NCI-H1930 (cell line): Measurements from ENCODE around the gene MMP13.
"Not testable (repeated sequence)": the region's sequence is repeated elsewhere in the genome, so short reads cannot be mapped to it uniquely, and the experiment has no call there.

Source experiments
- DNase-seq, 2 experiments: peaks; one replicate each; lab custom pipeline; 2025; lab: John Stamatoyannopoulos, UW

MMP13 gene

DNA sequence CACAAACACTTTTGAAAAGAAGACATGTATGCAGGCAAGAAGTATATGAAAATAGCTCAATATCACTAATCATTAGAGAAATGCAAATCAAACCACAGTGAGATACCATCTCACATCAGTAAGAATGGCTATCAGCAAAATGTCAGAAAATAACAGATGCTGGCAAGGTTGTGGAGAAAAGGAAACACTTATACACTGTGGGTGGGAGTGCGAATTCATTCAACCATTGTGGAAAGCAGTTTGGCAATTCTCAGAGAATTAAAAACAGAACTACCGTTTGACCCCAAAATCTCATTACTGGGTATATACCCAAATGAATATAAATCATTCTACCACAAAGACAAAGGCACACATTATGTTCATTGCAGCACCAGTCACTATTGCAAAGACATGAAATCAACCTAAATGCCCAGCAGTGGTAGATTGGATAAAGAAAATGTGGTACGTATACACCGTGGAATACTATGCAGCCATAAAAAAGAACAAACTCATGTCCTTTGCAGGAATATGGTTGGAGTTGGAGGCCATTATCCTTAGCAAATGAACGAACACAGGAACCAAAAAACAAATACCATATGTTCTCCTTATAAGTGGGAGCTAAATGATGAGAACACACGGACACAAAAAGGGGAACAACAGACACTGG lies 18.5 kb downstream of the MMP13 start:
- DNase-seq = no peak

DNA sequence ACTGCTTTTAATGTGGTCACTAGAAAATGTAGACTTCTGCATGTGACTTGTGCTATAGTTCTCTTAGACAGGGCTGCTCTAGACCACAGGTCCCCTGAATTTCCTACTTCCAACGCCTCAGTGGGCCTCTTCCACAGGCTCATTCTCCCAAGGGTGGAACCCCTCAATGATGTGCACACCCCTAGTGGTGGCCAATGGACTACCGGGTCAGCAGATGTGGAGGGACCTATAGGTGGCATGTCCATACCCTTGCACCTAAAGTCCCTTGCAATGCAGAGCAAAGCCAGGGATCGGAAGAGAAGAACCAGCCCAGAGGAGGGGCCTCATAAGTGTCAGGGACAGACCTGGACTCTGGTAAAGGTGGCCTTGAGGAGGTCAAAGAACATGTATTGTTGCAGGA lies 20.0 kb downstream of the MMP13 start:
- DNase-seq = no peak

DNA sequence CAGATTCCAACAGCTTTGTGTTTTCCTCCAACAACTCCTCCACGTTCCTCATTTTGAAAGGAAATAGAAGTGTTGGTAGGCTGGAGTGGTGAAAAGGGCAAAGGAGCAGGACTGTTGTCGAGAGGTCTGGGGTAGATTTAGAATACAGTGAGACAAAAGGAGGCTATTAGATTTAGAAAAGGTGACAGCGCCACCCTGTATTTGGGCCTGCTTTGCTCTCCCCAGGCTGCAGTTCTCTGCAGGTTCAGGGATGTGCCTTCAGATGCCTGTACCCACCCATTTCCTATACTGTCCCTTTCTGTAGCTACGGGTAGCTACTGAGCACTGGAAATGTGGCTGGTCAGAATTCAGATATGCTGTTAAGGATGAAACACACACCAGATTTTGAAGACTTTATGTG lies 20.8 kb downstream of the MMP13 start:
- DNase-seq = no peak

DNA sequence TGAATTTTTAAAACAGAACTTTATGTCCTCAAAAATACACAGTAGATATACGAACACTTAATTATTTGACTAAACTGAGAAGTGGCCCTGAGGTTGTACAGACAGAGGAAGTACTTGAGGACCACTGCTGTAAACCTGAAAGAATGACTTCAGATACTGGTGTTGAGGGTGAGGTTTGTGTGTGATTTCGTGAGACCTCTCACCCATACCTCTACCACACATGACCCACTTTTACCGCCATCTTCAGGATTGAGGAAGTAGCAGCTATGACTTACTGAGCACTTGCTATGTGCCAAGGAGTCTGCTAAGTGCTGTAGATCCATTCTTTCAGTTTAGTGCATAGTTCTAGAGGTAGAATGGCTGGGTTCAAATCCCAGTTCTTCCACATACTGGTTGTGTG lies 21.9 kb downstream of the MMP13 start:
- DNase-seq = no peak

DNA sequence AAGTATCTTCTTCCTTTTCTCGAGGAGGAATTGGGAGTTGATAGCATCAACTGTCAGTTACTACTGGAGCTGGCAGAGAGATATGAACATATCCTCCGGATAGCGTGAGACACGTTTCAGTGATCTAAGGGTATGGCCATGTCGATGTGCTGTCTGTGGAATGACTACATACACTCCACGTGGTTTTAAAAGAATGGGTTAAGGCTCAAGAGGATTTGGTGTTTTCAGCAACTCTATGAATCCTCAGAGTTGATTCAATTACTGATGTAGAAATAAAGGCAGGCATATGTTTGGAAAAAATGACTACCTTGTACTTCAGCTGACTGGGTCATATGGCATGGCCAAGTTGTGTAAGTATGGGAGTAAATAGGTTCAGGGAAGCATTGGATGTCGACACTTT lies 22.9 kb downstream of the MMP13 start:
- DNase-seq = no peak

DNA sequence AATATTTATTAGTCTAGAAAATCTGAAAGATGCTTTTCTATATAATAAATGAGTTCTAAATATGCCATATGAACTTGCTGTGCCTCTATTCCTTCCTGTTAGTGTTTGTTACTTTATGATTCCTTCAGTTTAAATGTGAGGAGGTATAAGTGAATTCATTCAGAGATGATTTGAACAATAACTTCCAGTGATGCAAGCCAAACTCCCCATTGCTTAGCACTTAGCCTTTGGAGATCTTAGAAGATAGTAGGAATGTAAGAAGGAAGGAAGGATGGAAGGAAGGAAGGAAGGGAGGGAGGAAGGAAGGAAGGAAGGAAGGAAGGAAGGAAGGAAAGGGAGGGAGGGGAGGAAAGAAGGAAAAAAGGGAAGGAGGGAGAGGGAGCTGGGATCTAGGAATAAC lies 25.1 kb downstream of the MMP13 start:
- DNase-seq = no peak

DNA sequence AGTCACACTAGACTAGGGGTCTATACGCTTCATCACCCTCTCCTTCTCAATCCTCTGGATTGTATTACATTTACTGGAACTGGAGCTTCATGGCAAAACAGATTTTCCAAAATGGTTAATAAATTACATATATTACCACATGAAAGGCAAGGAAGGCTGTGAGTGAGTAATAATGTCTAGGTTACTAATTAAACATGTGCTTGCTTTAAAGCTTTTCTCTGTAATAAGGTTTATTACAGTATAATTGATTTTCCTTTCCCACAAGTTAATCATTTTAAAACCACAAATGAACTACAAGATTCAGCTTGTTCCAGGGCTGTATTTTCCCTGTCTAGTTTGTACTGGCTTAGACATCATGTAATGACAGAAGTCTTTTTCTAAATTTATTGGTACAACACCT lies 25.6 kb downstream of the MMP13 start:
- DNase-seq = no peak

DNA sequence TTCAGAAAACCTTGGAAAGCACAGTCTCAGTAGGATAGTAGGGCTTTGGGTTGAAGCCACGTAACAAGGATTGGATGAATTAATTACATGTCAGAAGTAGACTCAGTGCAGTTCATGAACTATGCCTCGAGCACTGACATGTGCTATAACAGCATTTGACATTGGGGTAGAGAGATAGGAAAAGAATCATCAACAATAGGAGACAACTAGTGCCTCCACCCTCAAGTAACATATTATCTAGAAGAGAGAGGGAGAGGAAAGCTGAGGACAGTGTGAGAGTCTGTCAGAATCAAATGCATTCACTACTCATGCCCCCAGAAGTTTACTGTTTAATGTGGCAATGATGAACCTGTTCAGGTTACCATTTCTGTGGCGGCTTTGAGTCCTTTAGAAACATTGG lies 26.4 kb downstream of the MMP13 start:
- no peak for DNase-seq

DNA sequence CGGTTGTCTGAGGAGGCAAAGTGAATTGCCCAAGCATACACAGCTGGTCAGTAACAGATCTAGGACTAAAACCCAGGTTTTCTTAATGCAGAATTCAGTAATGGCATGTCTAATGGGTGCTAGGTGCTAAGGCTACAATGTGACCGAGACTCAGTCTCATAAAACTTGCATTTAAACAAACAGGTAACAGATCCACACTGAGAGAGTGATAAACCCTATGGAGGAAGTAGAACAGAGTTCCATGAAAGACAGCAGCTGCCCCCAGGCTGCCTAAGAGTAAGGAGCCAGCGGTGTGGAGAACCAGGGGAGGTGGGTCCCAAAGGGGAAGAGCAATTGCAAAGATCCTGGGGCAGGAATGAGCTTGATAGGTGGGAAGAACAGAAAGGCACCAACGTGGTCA lies 27.3 kb downstream of the MMP13 start:
- no peak for DNase-seq

DNA sequence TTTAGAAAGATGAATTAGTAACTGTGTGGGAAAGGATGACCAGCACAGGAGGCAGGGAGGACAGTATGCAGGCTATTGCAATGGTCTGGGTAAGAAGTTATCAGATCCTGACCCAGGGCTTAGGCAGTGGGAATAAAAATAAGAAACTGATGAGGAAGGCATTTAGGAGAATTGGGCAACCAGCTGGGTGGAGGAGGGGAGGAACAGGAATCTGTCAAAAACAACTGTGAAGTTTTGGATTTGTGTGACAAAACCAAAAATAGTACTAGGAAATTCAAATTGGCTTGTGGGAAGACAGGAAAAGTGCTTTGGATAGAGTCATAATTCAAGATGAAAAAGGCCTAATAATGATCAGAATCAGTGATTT lies 27.9 kb downstream of the MMP13 start:
- DNase-seq = no peak

DNA sequence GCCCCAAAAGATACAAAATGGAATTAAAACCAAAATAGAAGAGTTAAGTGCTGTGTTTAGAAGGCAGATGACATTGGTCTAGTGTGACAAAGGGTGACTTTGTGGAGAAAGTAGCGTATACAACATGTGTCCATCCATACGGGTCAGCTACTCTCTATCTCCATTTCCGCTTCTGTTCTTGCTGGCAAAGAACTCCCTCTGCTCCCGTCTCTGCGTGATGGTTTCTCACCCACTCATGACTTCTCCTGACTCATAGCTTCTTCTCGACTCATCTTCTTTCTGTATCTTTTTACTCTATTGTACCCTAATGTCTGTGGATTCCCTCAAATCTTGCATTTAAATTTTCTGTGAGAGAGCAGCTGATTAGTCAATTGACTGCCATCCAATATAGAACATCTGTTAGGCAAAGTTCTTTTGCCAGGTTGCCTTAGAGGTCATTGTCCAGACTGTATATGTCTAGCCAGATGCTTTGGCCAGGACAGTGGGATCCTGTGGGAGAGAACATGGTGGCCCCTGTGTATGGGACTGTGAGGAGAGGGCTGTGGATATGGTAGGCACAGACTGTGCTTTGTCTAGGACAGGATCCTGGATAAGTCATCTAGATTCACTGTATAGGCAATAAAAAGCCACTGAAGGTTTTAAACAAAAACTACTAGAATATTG lies 28.4 kb downstream of the MMP13 start:
- no peak for DNase-seq

DNA sequence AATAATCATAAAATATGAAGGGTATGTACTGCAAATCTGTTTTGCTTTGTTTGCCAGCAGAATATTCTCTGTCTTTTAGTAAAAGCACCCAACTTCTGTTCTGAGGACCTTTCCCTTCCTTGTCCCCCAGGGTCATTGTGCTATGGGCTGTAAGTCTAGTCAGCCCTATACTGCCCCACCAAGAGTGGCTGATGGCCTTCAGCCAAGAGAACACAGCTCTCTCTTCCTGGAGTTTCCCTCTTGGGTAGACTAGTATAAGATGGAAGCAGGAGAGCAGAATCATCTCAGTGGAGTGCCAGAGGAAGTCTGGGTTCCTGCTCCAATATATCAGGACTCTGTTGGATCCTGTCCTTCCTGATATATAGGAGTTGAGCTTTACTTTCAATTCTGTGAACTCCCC lies 29.0 kb downstream of the MMP13 start:
- DNase-seq = no peak

DNA sequence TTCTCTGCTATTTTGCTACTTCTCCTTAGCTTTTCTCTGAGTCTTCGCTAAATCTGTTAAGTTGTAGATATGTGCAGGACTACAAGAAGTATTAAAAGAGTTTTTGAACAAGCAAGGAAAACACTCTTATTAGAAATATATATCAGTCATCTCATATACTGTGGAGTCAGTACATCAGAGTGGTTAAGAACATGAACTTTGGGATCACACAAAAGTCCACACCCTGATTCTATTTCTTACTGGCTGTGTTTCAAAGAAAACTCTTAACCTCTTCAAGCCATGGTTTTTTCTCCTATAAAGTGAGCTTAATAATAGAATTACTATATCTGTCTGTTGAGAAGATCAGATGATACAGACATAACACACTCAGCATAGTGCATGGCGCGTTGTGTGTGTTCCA lies 29.5 kb downstream of the MMP13 start:
- DNase-seq = no peak

DNA sequence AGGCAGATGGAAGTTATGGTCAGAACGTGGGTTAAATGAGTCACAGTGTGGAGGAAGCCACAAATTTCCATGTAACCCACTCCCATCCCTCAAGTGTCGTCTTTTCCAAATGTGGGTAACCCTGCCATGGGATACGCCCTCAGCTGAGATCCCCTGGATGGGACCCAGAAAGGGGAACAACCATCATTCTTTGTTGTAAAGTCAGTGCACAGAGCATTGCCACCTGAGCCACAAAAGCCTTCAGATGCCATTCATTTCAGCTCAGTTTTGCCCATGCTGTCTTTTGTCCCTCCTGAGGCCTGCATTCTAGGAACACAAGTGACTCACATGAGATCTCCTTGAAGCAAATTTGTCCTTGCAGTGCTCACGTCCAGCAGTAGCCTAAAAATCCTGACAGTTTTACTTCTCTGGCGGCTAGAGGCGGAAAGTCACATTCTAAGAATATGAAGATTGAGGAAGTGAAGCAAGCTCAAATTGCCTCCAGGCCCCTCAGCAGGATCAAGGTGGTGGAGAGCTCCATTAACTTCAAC lies 30.6 kb downstream of the MMP13 start:
- DNase-seq = no peak

DNA sequence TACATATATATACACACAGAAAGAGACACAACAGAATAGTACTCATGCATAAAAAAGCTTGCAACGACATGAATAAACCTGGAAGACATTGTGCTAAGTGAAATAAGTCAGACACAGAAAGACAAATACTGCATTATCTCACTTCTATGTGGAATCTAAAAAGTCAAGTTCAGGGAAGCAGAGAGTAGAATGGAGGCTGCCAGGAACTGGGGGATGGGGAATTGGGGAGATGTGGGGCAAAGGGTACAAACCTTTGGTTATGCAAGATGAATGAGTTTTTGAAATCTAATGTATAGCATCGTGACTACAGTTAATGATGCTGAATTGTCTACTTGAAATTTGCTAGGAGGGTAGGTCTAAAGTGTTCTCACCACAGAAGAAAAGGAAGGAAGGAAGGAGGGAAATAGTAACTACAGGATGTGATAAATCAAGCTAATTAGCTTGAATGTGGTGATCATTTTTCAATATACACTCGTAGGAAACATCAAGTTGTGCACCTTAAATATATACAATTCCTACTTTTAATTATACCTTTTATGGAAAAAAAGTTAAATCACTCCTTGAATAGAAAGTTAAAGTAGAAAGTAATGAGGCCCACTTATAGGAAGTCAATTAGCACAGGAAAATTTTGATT lies 33.8 kb downstream of the MMP13 start:
- no peak for DNase-seq

DNA sequence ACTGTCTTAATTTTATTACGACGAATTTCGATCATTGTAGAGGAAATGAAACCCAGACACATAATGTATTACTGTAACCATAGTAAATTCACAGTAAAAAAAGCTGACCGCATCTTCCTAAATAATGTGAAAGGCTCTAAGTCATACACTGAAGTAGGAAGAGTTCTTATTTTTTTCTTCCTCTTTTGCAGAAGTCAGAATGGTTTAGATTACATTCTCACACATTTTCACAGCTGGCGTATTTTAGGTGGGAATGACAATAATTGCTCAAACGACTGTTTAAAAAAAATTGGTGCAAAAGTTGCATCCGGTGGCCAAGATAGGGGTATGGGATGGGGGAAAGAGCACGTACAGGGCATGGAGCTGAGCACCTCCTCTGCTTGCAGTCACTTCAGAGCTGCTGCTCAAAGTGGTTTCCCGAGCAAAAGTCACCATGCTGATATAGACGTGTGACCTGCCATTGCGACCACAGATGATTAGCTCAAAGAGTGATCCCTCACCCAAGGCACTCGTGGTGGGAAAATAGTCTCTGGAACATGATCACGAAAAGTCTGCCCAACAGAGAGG lies 35.3 kb downstream of the MMP13 start:
- no peak for DNase-seq

DNA sequence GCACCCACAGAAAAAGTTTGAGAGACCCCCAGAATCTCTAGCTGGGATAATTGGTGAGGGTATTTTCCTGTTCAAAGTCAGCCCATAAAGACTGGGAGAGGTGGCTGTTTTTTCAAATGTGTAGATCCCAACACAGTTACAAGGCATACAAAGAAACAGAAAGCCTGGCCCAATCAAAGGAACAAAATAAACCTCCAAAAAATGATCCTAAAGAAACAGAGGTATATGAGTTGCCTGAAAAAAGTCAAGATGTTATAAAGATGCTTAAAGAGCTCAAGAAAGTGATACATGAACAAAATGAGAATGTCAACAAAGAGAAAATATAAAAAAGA lies 40.5 kb downstream of the MMP13 start:
- DNase-seq = no peak

DNA sequence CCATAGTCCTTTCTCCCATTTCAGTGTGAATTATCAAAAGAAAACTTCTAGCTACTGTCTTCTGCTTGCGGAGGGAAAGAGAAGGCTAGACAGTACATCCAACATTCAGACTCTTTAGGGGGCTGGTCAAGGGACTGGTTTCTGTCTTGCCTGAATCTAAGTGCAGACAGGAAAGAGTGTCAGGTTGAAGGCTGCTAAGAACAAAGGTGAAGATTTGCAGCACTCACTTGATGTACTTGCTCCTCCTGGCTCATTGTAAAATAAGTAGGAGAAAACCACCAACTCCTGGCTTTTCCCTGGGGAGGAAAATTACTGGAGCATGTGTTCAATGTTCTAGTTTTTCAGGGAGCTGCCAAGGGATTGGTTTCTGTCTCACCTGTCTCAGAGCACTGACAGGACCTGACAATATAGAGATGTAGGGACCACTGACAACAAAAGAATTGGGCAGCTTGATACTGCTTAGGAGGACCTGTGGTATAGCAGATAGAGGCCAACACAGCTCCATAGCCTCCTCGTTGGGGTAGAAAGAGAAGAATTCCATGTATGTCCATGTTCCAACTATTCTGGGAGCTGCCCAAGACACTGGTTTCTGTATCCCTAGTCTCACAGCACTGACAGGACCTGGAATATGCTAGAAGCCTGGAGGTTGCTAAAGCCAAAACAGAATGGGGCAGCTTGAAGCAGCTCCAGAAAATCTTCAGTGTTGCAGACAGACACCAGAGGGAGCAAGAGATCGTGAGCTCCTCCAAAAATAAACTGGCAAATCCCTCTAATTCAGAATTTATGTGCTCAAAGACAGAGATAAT lies 41.1 kb downstream of the MMP13 start:
- peak in 1 of 2 experiments; percentile 10 for DNase-seq

DNA sequence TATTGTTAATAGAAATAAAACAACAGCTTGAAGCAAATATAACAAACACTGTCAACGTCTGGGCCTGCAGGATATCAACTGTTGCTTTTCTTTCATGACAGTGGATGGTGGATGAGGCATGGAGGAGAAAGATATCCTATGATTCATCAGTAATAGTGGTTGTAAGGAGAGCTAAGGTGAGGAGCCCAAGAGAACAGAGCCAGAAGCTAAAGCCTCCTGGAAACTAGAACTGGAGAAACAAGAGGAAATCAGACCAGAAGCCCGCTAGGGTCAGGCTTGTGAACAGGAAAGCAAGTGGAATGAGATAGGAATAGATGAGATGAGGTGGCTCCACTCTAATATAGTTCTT lies 43.1 kb downstream of the MMP13 start:
- DNase-seq = no peak

DNA sequence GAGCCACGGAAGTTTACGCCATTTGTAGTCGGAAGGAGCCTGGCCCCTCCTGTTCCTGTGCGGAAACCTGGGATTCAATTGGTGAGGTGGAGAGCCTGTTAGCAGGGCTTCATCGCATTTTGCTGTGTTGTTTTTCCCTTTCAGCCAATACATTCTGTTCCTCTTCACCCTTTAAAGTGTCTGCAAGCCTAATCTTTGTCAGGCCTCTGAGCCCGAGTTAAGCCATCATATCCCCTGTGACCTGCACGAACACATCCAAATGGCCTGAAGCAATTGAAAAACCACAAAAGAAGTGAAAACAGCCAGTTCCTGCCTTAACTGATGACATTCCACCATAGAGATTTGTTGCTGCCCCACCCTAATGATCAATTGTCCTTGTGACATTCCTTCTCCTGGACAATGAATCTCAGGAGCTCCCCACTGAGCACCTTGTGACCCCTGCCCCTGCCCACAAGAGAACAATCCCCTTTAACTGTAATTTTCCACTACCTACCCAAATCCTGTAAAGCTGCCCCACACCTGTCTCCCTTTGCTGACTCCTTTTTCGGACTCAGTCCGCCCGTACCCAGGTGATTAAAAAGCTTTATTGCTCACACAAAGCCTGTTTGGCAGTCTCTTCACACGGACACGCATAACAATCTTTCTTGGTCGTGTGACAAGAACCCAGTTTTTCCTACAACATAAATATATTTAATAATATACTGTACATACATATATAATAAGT lies 43.6 kb downstream of the MMP13 start:
- no peak for DNase-seq

DNA sequence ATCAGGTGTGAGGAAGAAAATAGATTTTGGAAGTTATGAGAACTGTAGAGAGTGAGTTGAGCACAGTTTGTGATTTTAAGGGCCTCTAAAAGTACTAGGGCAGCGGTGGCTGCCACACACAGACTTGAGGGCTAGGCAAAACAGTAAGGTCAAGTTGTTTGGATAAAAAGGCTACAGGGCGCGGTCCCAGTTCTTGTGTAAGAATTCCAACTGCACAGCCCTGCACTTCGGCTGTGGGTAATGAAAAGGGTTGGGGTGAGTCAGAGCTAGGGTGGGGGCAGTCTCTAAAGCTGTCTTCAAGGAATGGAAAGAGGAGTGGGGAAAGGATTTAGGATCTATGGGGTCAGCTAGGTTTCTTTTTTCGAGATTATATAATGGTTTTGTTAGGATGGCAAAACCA lies 49.7 kb downstream of the MMP13 start:
- not testable (repeated sequence) for DNase-seq

DNA sequence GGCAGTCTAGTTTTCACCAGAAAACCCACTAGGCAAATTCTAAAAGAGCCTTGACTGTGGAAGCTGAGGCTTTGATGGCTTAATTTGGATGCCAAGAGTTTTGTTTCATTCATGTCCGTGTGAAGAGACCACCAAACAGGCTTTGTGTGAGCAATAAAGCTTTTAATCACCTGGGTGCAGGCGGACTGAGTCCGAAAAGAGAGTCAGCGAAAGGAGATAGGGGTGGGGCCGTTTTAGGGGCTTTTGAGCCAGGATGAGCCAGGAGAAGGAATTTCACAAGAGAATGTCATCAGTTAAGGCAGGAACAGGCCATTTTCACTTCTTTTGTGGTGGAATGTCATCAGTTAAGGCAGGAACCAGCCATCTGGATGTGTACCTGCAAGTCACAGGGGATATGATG lies 51.6 kb downstream of the MMP13 start:
- DNase-seq = not testable (repeated sequence)
